Measurements from ENCODE around the gene UBXN1. TPM values are rescaled to one million over a fixed set of nuclear protein-coding genes. Genes with fewer than 3 reads are reported as not detected.

UBXN1 gene
- total and polyA plus RNA-seq, 10 of the 15 experiments (the other 5 are each of a cell fraction or from before 2014, with no cell fraction given): 7.0 to 173 (median 106) TPM

DNA sequence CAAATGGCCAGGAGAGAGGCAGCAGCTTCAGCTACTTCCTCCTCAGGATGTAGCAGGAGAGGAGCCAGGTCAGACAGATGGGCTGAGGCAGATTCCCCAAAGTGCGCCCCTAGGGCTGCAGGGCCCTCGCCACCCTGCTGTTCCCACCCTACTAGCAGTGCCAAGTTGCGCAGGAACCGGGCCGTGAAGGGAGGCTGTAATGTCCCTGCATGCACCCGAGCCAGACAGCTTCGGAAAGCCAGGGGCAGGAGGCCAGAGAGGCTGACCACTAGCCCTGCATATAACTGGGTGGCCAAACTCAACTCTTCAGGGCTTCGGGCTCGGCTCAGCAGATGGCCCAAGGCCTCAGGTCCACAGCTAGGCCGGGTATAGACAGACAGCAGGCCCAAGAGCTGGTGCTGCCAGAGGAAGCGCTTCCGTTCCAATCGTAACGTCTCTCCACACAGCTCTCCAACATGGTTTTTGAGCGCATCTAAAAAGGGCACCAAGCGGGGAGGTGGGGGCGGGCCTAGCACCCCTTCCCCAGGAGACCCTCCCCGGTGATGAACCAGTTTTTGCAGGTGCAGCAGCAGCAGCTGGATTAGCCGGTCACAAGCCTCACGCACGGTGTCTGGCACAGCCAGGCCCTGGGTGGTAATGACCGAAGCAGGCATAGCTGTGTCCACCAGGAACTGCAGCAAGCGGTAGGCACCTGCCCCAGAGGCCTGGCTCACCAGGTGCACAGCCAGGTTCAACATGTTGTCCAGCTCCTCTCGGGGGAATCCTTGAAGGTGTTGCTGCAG lies 30.5 kb downstream of the UBXN1 start (continued):
- no peak for TF ChIP-seq ZNF687 (IDR thresholded peaks at IDR 0.05)

GRCh38 chr11:62647609-62648005 lies 31.3 kb downstream of the UBXN1 start:
- ATAC-seq (no peak), FAIRE-seq (no peak), DNase-seq (ENCODE audit: low read depth, low spot score) (no peak)
- no peak overlapping the region for H3K27ac ChIP-seq (ENCODE audit: control insufficient read depth, insufficient read depth)
- TF ChIP-seq ASH2L (IDR thresholded peaks at IDR 0.05; ENCODE audit: borderline replicate concordance, low read depth) (no peak), ZNF384 (IDR thresholded peaks at IDR 0.05; ENCODE audit: borderline replicate concordance, low read depth, low read length) (no peak), NFXL1 (IDR thresholded peaks at IDR 0.05; ENCODE audit: borderline replicate concordance) (no peak), MYB (IDR thresholded peaks at IDR 0.05; ENCODE audit: borderline replicate concordance, low read depth, low read length) (no peak), NFIC (IDR thresholded peaks at IDR 0.05; ENCODE audit: low read depth, low read length) (no peak), TAF1 (IDR thresholded peaks at IDR 0.05; ENCODE audit: borderline replicate concordance, low read depth, low read length) (no peak), IKZF2 (IDR thresholded peaks at IDR 0.05) (no peak), RB1 (IDR thresholded peaks at IDR 0.05; ENCODE audit: borderline replicate concordance) (no peak), RBBP5 (conservative IDR thresholded peaks at IDR 0.05) (no peak), USF2 (IDR thresholded peaks at IDR 0.05; ENCODE audit: borderline replicate concordance, low read depth, low read length) (no peak), ZBED1 (IDR thresholded peaks at IDR 0.05; ENCODE audit: borderline replicate concordance) (no peak)
- TF ChIP-seq, protein P1, sequence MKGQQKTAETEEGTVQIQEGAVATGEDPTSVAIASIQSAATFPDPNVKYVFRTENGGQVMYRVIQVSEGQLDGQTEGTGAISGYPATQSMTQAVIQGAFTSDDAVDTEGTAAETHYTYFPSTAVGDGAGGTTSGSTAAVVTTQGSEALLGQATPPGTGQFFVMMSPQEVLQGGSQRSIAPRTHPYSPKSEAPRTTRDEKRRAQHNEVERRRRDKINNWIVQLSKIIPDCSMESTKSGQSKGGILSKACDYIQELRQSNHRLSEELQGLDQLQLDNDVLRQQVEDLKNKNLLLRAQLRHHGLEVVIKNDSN (IDR thresholded peaks at IDR 0.05; ENCODE audit: borderline replicate concordance, extremely low read length, insufficient read depth, low read depth, low read length): no peak
- no peaks in the 10 kb centered on the region for H3K27me3 ChIP-seq (replicated peaks in 1 of 2; ENCODE audit: control insufficient read depth in 2 of 2, insufficient read depth in 2 of 2, low read length in 1 of 2)
- intact Hi-C loops (cut with micrococcal nuclease; ENCODE audit: unreplicated experiment): loop anchor here (2.0 kb wide), 1 partner anchor 25 kb away; no protein-coding TSS in a partner anchor
- H3K36me3 ChIP-seq (ENCODE audit: control insufficient read depth in 2 of 2, insufficient read depth in 2 of 2, low read length in 1 of 2): peaks cover 10 to 13% of the 10 kb centered on the region in 2 experiments; a peak in 3 of 4 replicates
- H2AFZ ChIP-seq (ENCODE audit: control insufficient read depth, low read depth, low read length): no peak overlapping the region
- in situ Hi-C loops (cut with MboI): no loop called here
- no TSS peak for BruUV-seq (replicated peaks)
- WGBS (ENCODE audit: insufficient coverage, insufficient replicate concordance, low lambda C conversion rate, missing lambda C conversion rate): 81% methylated on average over 6 of the region's 6 CpGs
- peaks cover 4% of the 10 kb centered on the region; the same call in 1 of the 2 replicates for H3K4me1 ChIP-seq (ENCODE audit: control insufficient read depth, insufficient read depth, low read length)
- ChIA-PET CTCF (interaction anchor here (0.5 kb wide), 1 partner anchor 90 kb away, joined by 3 read pairs; no protein-coding TSS in a partner anchor), SMC1A (ENCODE audit: uncharacterized antibody, unreplicated experiment) (no interaction called here), RAD21 (ENCODE audit: unreplicated experiment) (interaction anchor here (1.0 kb wide), 1 partner anchor 74 kb away, joined by 4 read pairs; the partner anchor contains the start of gene EEF1G), POLR2A (interaction anchor here (1.5 to 14.6 kb wide), 2 partner anchors 22 to 26 kb away, joined by 6 to 295 read pairs; partner anchors contain the start of genes B3GAT3, C11orf98, CSKMT and LBHD1)
- no peaks in the 10 kb centered on the region for H3K9me3 ChIP-seq (replicated peaks; ENCODE audit: control insufficient read depth, insufficient read depth, low read length)
- H3K79me2 ChIP-seq (ENCODE audit: control insufficient read depth, insufficient read depth, low read length): peaks cover 51% of the 10 kb centered on the region
- H3K4me3 ChIP-seq: no peak overlapping the region
- no peaks in the 10 kb centered on the region; the same call in 1 of the 2 replicates for H4K20me1 ChIP-seq (ENCODE audit: control insufficient read depth, insufficient read depth)
- H3K4me2 ChIP-seq (ENCODE audit: control insufficient read depth, insufficient read depth): no peak overlapping the region
- no peak overlapping the region for H3K9ac ChIP-seq (ENCODE audit: control insufficient read depth, insufficient read depth, low read length)
